Activated naive CD4-positive, alpha-beta T cell treated with anti-CD3 and anti-CD28 coated beads, Interleukin-2, amount 10 ng/mL, durations not matched to agents 7 days and 5 days (primary cell): Measurements from ENCODE around the gene CRELD2.
A peak's percentile ranks its signal among the peaks of the same experiment; 100 is the strongest.

Source experiments
- CTCF ChIA-PET: fragments of 350-600 bp; sonication (Branson Sonifier 250); formaldehyde crosslinking; loops from one replicate; lab custom pipeline; 2021; ENCODE audit warnings: antibody characterized with exemption; lab: Charles Lee
- DNase-seq: peaks from one replicate; pipeline ENCODE4 v3.0.0-alpha.2; 2020
- H3K27ac Mint-ChIP-seq: one replicate; pipeline ENCODE4 v1.8.0; 2021; ENCODE audit warnings: mild to moderate bottlenecking, moderate library complexity, mixed read lengths
- H3K27me3 Mint-ChIP-seq: one replicate; pipeline ENCODE4 v1.8.0; 2021; ENCODE audit warnings: mild to moderate bottlenecking, mixed read lengths
- H3K36me3 Mint-ChIP-seq: one replicate; pipeline ENCODE4 v1.8.0; 2021; ENCODE audit warnings: mixed read lengths
- H3K4me1 Mint-ChIP-seq: one replicate; pipeline ENCODE4 v1.8.0; 2021; ENCODE audit warnings: mixed read lengths
- H3K4me3 Mint-ChIP-seq: one replicate; pipeline ENCODE4 v1.8.0; 2021; ENCODE audit warnings: mild to moderate bottlenecking, moderate library complexity, mixed read lengths
- H3K9me3 Mint-ChIP-seq: one replicate; pipeline ENCODE4 v1.8.0; 2021; ENCODE audit warnings: mixed read lengths

The CRELD2 gene

DNA sequence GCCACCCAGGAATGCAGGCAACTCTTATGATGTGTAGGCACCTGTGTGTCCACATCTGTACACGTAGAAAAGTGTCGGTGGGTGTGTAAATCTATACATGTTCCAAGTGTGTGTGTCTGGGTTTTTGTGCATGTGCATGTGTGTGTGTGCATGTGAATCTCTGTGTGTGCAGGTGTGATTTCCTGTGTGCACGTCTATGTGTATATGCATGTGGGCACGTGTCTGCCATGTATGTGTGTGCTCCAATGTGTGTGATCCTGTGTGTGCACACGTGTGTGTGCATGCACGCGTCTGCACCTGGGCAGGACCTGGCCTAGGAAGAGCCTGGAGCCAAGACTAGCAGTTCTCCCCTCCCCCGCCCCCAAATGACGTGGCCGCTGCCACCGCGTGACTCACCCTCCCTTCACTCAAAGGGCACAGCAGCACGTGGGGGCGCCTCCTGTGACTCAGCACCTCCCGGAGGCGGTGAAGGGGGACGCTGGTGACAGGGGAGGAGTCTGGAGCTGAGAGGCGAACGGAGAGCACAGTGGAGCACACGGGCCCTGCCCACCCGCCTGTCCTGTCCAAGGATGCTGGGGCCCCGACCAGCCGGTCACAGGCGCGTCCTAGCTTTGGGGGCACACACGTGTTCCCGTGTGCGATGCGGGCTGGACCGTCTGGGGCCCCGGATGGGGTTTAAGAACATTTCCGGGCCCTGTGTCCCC lies 52.2 kb downstream of the CRELD2 start:
- Mint-ChIP-seq H3K27ac (peak overlapping the region; percentile 91), H3K9me3 (no peaks in the 10 kb centered on the region), H3K27me3 (peaks cover 3% of the 10 kb centered on the region), H3K4me1 (peaks cover 23% of the 10 kb centered on the region), H3K36me3 (no peaks in the 10 kb centered on the region), H3K4me3 (peak overlapping the region; percentile 71)
- DNase-seq, result peak; percentile 95
- CTCF ChIA-PET, result interaction anchor here (1.0 to 1.3 kb wide), 2 partner anchors 8 to 40 kb away, joined by 3 read pairs; no protein-coding TSS in a partner anchor

DNA sequence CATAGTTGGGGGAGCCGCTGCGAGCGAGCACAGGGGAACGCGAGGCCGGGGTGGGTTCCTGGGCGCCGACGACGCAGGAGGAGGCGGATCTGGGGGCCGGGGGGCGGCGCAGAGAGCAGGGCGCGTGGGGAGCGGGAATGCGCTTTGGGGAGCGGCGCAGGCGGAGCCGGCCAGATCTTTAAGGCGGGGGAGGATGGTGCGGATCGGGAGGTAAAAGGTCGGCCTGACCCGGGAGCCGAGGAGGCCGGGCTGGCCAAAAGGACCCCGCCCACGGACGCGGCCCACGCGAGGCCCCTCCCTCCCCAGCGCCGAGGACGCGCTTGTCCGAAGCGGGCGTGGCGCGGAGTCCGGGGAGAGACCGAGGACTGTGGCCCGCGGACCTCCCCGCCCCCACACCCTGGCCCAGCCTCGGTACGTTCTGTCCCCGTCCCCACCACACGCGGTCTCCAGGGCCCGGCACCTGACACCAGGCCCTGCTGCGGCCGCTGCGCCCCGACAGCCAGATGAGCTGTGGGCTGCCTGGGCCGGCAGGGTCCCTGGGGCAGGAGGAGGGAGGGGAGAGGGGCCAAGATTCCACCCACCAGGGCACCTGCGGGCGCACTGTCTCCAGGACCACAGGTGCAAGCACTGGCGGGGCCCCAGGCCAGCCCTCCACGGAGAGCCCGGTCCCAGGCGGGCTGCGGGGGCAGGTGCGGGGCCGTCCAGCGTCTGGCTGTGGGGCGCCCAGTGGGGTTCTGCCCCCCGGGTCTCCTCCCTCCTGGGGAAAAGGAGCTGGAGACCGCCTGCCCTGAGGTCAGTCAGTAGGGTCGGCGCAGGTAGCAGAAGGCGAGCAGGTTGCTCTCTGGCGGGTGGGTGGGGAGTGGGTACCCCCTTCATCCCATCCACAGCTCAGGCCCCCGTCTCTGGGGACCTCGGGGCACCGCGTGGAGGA lies 53.1 kb downstream of the CRELD2 start:
- Mint-ChIP-seq H3K9me3 (no peaks in the 10 kb centered on the region), H3K36me3 (no peaks in the 10 kb centered on the region), H3K4me3 (peak overlapping the region; percentile 71), H3K4me1 (peaks cover 27% of the 10 kb centered on the region), H3K27me3 (peaks cover 3% of the 10 kb centered on the region), H3K27ac (peak overlapping the region; percentile 91)
- DNase-seq, result peak; percentile 23
- CTCF ChIA-PET, result interaction anchor here (1.0 to 1.3 kb wide), 2 partner anchors 9 to 41 kb away, joined by 3 read pairs; no protein-coding TSS in a partner anchor

DNA sequence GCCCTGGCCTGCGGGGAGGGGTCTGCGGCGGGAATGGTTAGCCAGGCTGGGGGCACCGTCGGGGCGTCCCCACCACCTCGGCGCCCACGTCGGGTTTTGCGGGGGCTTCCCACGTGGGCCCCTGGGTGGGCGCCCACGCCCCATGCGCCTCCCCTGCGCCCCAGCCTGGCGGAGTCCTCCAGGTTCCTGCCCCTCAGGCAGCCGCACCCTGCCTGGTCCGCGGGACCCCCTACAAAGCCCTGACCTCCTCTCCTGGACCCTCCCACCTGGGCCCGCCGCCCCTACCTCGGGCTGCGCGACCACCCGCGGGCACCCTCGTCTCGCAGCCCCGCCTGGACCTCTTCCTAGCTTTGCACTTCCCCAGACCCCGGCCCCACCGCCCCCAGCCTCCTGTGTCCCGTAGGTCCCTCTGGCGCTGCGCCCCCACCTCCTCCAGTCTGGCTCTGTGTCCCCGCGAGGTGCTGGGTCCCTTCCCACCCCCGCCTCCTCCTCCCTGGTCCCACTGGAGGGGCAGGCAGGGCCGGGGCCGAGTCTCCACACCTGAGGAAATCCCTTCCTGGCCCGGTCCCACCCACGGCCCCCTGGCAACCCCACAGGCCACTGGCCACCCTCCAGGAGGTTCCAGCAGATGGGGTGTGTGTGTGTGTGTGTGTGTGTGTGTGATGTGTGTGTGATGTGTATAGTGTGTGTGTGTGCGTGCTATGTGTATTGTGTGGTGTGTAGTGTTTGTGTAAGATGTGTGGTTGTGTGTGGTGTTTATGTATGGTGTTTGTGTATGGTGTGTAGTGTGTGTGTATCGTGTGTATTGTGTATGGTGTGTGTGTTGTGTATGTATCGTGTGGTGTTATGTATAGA lies 54.0 kb downstream of the CRELD2 start:
- Mint-ChIP-seq H3K27me3 (peaks cover 3% of the 10 kb centered on the region), H3K9me3 (no peaks in the 10 kb centered on the region), H3K4me3 (no peak overlapping the region), H3K27ac (no peak overlapping the region), H3K4me1 (peaks cover 25% of the 10 kb centered on the region), H3K36me3 (no peaks in the 10 kb centered on the region)
- CTCF ChIA-PET, result no interaction called here
- peak; percentile 27 for DNase-seq

DNA sequence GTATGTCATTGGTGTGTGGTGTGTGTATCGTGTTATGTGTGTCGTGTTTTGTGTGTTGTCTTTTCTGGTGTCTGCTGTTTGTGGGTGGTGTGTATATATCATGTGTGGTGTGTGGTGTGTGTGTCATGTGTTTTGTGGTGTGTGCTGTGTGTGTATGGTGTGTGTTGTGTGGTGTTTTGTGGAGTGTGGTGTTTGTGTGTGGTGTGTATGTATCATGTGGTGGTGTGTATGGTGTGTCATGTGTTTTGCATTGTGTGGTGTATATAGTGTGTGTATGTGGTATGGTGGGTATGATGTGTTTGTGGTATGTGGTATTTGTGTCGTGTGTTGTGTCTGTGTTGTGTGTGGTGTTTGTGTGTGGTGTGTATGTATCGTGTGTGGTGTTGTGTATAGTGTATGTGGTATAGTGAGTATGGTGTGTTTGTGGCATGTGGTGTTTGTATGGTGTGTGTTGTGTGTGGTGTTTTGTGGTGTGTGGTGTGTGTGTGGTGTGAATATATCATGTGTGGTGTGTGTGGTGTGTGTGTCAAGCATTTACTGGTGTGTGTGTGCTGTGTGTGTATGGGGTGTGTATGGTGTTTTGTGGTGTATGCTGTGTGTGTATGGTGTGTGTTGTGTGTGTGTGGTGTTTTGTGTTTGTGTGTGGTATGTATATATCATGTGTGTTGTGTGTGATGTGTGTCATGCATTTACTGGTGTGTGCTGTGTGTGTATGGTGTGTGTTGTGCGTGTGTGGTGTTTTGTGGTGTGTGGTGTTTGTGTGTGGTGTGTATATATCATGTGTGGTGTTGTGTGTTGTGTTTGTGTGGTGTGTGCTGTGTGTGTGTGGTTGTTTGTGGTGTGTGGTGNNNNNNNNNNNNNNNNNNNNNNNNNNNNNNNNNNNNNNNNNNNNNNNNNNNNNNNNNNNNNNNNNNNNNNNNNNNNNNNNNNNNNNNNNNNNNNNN lies 54.9 kb downstream of the CRELD2 start:
- DNase-seq, result no peak
- no peak overlapping the region for H3K27ac Mint-ChIP-seq
- H3K27me3 Mint-ChIP-seq, result peaks cover 3% of the 10 kb centered on the region
- no peaks in the 10 kb centered on the region for H3K36me3 Mint-ChIP-seq
- H3K4me3 Mint-ChIP-seq, result no peak overlapping the region
- no peaks in the 10 kb centered on the region for H3K9me3 Mint-ChIP-seq
- CTCF ChIA-PET, result no interaction called here
- H3K4me1 Mint-ChIP-seq, result peaks cover 23% of the 10 kb centered on the region

DNA sequence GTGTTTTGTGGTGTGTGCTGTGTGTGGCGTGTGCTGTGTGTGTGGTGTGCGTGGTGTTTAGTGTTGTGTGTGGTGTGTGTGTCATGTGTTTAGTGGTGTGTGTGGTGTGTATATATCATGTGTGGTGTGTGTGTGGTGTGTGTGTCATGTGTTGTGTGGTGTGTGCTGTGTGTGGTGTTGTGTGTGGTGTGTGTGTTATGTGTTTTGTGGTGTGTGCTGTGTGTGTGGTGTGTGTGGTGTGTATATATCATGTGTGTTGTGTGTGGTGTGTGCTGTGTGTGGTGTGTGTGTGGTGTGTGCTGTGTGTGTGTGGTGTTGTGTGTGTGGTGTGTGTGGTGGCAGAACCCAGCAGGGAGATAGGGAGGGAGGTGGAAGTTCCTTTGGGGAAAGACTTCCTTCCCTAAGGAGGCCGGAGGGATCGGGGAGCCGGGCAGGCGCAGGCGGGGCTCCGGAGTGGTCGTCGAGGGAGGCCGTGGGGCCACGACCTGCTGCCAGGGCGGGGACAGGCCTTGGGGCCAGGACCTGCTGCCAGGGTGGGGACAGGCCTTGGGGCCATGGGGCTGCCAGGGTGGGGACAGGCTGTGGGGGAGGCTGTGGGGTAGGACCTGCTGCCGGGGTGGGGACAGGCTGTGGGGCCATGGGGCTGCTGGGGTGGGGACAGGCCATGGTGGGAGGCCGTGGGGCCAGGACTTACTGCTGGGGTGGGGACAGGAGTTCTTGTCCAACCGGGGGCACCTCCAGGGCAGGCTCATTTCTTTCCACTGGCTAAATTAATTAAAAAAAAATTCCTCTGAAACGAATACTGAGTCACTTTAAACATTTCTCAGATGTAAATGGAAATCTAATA lies 57.3 kb downstream of the CRELD2 start:
- CTCF ChIA-PET, result interaction anchor here (1.2 kb wide), 1 partner anchor 45 kb away, joined by 5 read pairs; no protein-coding TSS in a partner anchor
- peaks cover 8% of the 10 kb centered on the region for H3K36me3 Mint-ChIP-seq
- H3K4me3 Mint-ChIP-seq, result no peak overlapping the region
- H3K27ac Mint-ChIP-seq, result no peak overlapping the region
- H3K9me3 Mint-ChIP-seq, result peaks cover 8% of the 10 kb centered on the region
- peaks cover 7% of the 10 kb centered on the region for H3K27me3 Mint-ChIP-seq
- DNase-seq, result peak; percentile 44
- H3K4me1 Mint-ChIP-seq, result peaks cover 16% of the 10 kb centered on the region

DNA sequence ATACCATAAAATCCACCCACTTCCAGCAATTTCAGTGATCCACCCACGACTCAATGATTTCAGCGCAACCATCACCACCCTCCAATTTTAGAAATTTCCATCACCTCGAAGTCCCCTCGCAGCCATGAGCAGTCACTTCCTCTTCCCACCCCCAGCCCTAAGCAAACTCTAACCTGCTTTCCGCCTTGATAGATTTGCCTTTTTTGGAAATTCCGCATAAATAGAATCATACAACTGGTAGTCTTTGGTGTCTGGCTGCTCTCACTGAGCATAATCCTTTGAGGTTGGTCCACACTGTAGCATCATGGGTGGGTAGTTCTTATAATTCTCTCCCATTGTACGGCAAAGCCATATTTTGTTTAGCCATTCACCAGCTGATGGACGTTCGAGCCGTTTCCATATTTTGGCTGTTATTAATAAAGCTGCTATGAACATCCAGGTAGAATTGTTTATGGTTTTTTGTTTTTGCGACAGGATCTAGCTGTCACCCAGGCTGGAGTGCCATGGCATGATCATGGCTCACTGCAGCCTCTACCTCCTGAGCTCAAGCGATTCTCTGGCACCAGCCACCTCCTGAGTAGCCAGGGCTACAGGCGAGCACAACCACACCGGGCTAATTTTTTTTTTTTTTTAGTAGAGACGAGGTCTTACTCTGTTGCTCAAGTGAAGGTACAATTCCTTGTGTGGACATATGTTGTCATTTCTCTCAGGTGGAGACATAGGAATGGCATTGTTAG lies 58.2 kb downstream of the CRELD2 start:
- Mint-ChIP-seq H3K4me3 (no peak overlapping the region), H3K9me3 (peaks cover 8% of the 10 kb centered on the region), H3K36me3 (peaks cover 8% of the 10 kb centered on the region), H3K4me1 (peaks cover 12% of the 10 kb centered on the region), H3K27me3 (peaks cover 4% of the 10 kb centered on the region), H3K27ac (peak overlapping the region; percentile 17)
- CTCF ChIA-PET, result interaction anchor here (0.6 to 1.2 kb wide), 2 partner anchors 45 to 165 kb away, joined by 3 to 5 read pairs; no protein-coding TSS in a partner anchor
- DNase-seq, result peak; percentile 55
